T-helper 2 cell (primary cell): ENCODE data around the gene CES1.
"Not testable (repeated sequence)": the region's sequence is repeated elsewhere in the genome, so short reads cannot be mapped to it uniquely, and the experiment has no call there.

Source experiments
- DNase-seq, 5 experiments: peaks; one replicate each; pipeline versions ENCODE4 v3.0.0 to v3.0.0-alpha.2; 2012 to 2022

The CES1 gene

GRCh38 chr16:55790240-55790639, 42.7 kb downstream of the CES1 start:
- not testable (repeated sequence) for DNase-seq

GRCh38 chr16:55782793-55783091, 50.2 kb downstream of the CES1 start:
- not testable (repeated sequence) for DNase-seq

- DNase-seq, result not testable (repeated sequence)
Measured at GRCh38 chr16:55782091-55782792, 50.7 kb downstream of the CES1 start.

- not testable (repeated sequence) for DNase-seq
Measured at GRCh38 chr16:55781456-55781855, 51.4 kb downstream of the CES1 start.

GRCh38 chr16:55780095-55780407, 52.8 kb downstream of the CES1 start:
- DNase-seq, result not testable (repeated sequence)

- no peak for DNase-seq
Measured at GRCh38 chr16:55779402-55780094, 53.3 kb downstream of the CES1 start.

- no peak for DNase-seq
Measured at GRCh38 chr16:55778757-55779156, 54.1 kb downstream of the CES1 start.

GRCh38 chr16:55775857-55776256, 57.0 kb downstream of the CES1 start:
- no peak for DNase-seq

GRCh38 chr16:55773859-55774549, 58.9 kb downstream of the CES1 start:
- DNase-seq, result no peak

- DNase-seq, result no peak
Measured at GRCh38 chr16:55765161-55765560, 67.7 kb downstream of the CES1 start.

- DNase-seq, result no peak
Measured at GRCh38 chr16:55760310-55761001, 72.4 kb downstream of the CES1 start.

- not testable (repeated sequence) for DNase-seq
Measured at GRCh38 chr16:55759965-55760309, 73.0 kb downstream of the CES1 start.

- DNase-seq, result not testable (repeated sequence)
Measured at GRCh38 chr16:55757595-55758527, 75.0 kb downstream of the CES1 start.

GRCh38 chr16:55756963-55757362, 75.9 kb downstream of the CES1 start:
- no peak for DNase-seq

- DNase-seq, result no peak
Measured at GRCh38 chr16:55754056-55754455, 78.8 kb downstream of the CES1 start.

GRCh38 chr16:55753145-55753631, 79.7 kb downstream of the CES1 start:
- DNase-seq, result peak in 2 of 5 experiments; percentile 12 to 73
